Measurements from ENCODE around the gene ATG7. TPM values are rescaled to one million over a fixed set of nuclear protein-coding genes. Genes with fewer than 3 reads are reported as not detected.
A peak's percentile ranks its signal among the peaks of the same experiment; 100 is the strongest.

The ATG7 gene
- total and polyA plus RNA-seq, 10 of the 15 experiments (the other 5 are each of a cell fraction or from before 2014, with no cell fraction given) = 13.5 to 49.5 (median 26.4) TPM

DNA sequence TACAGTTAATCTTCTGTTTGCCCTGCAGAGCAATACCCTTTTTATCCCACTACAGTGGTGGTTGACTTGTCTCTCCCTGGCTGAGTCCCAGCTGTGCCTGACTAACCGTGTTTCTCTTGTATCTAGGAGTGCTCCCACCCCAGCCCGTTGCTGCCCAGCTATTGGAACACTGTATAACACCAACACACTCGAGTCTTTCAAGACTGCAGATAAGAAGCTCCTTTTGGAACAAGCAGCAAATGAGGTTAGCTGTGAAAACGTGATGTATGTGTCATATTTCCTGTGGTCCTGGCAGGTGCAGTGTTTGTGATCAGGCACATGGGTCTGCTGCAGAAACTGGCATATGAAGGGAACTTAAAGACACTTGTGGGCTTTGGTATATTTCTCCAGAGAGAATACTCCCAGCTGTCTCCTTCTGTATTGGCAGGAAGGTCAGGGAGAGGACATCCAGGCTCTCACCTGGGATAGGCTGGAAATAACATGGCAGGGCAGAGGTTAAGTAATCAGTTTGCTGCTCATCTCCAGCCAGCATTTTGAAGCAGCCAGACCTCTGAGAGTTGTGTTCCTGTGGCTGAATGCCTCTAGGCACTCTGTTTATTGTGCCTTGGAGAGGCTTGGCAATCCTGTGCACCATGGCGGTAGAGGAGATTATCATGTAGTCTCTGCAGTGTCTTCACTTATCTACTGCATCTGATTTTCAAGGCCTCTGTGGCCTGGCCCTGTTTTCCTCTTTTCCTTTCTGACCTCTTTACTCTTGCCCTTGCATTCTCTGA, 34.8 kb downstream of the ATG7 start:
- intact Hi-C loops (cut with micrococcal nuclease; ENCODE audit: unreplicated experiment) = no loop called here
- no TSS peak for BruUV-seq (replicated peaks)
- Histone ChIP-seq H3K27me3 (replicated peaks in 1 of 2; ENCODE audit: control insufficient read depth in 2 of 2, insufficient read depth in 2 of 2, low read length in 1 of 2) (no peaks in the 10 kb centered on the region), H3K9me3 (replicated peaks; ENCODE audit: control insufficient read depth, insufficient read depth, low read length) (no peaks in the 10 kb centered on the region), H3K4me2 (ENCODE audit: control insufficient read depth, insufficient read depth) (no peak overlapping the region), H3K27ac (ENCODE audit: control insufficient read depth, insufficient read depth) (no peak overlapping the region), H4K20me1 (ENCODE audit: control insufficient read depth, insufficient read depth) (no peaks in the 10 kb centered on the region), H3K9ac (ENCODE audit: control insufficient read depth, insufficient read depth, low read length) (no peak overlapping the region), H3K36me3 (ENCODE audit: control insufficient read depth in 2 of 2, insufficient read depth in 2 of 2, low read length in 1 of 2) (peaks cover 6 to 17% of the 10 kb centered on the region in 2 experiments; a peak in 3 of 4 replicates), H3K4me3 (no peak overlapping the region), H2AFZ (ENCODE audit: control insufficient read depth, low read depth, low read length) (no peak overlapping the region), H3K79me2 (ENCODE audit: control insufficient read depth, insufficient read depth, low read length) (no peaks in the 10 kb centered on the region), H3K4me1 (ENCODE audit: control insufficient read depth, insufficient read depth, low read length) (peaks cover 3% of the 10 kb centered on the region; the same call in 1 of the 2 replicates)
- RAD21 ChIA-PET (ENCODE audit: unreplicated experiment) = interaction anchor here (1.1 to 1.6 kb wide), 2 partner anchors 18 to 344 kb away, joined by 3 to 9 read pairs; no protein-coding TSS in a partner anchor
- ATAC-seq (peak; percentile 71), FAIRE-seq (no peak), DNase-seq (ENCODE audit: low read depth, low spot score) (no peak)
- in situ Hi-C loops (cut with MboI) = no loop called here
- CTCF ChIA-PET = interaction anchor here (1.0 to 1.4 kb wide), 6 partner anchors 15 to 529 kb away, joined by 3 to 4 read pairs (median 4); no protein-coding TSS in a partner anchor
- TF ChIP-seq SPI1 (IDR thresholded peaks at IDR 0.05; ENCODE audit: borderline replicate concordance, insufficient read depth, low read depth, low read length) (no peak), KDM1A (IDR thresholded peaks at IDR 0.05; ENCODE audit: borderline replicate concordance) (no peak), RFX5 (IDR thresholded peaks at IDR 0.05; ENCODE audit: low read depth, low read length) (no peak), BHLHE40 (IDR thresholded peaks at IDR 0.05; ENCODE audit: borderline replicate concordance in 1 of 2, low read depth in 2 of 2, low read length in 1 of 2) (peak; percentile 82 to 88), ZNF207 (IDR thresholded peaks at IDR 0.05; ENCODE audit: borderline replicate concordance) (no peak), NFYB (IDR thresholded peaks at IDR 0.05; ENCODE audit: insufficient read depth, low read depth, low read length) (no peak), RUNX3 (IDR thresholded peaks at IDR 0.05; ENCODE audit: low read length) (peak; percentile 9; the same call in 1 of the 2 replicates), STAT3 (IDR thresholded peaks at IDR 0.05; ENCODE audit: low read depth, low read length) (no peak)
- TF ChIP-seq, protein P1, sequence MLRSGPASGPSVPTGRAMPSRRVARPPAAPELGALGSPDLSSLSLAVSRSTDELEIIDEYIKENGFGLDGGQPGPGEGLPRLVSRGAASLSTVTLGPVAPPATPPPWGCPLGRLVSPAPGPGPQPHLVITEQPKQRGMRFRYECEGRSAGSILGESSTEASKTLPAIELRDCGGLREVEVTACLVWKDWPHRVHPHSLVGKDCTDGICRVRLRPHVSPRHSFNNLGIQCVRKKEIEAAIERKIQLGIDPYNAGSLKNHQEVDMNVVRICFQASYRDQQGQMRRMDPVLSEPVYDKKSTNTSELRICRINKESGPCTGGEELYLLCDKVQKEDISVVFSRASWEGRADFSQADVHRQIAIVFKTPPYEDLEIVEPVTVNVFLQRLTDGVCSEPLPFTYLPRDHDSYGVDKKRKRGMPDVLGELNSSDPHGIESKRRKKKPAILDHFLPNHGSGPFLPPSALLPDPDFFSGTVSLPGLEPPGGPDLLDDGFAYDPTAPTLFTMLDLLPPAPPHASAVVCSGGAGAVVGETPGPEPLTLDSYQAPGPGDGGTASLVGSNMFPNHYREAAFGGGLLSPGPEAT (IDR thresholded peaks at IDR 0.05; ENCODE audit: low read depth) = no peak
- WGBS (ENCODE audit: insufficient coverage, insufficient replicate concordance, low lambda C conversion rate, missing lambda C conversion rate) = 21% methylated on average over 5 of the region's 5 CpGs
- SMC1A ChIA-PET (ENCODE audit: uncharacterized antibody, unreplicated experiment) = interaction anchor here (0.9 to 2.9 kb wide), 6 partner anchors 10 to 34 kb away, joined by 3 to 13 read pairs (median 4); partner anchors contain the start of gene ATG7
- POLR2A ChIA-PET = interaction anchor here (0.7 to 1.5 kb wide), 3 partner anchors 10 to 33 kb away, joined by 3 to 5 read pairs (median 4); no protein-coding TSS in a partner anchor
